ENCODE results near the gene SAXO1.
"Not testable (repeated sequence)": the region's sequence is repeated elsewhere in the genome, so short reads cannot be mapped to it uniquely, and the experiment has no call there.

Gene SAXO1

GRCh38 chr9:19028835-19029451 lies 4.1 kb downstream of the SAXO1 start:
- H3K9me3 ChIP-seq (ENCODE audit: control insufficient read depth, low read depth, low read length) = no peaks in the 10 kb centered on the region
- H3K27ac ChIP-seq (ENCODE audit: low read length) = no peak overlapping the region
- H3K36me3 ChIP-seq (ENCODE audit: control insufficient read depth, low read depth, low read length) = no peaks in the 10 kb centered on the region
- H3K9ac ChIP-seq (ENCODE audit: low read length) = no peak overlapping the region
- H3K4me3 ChIP-seq (ENCODE audit: low read length) = no peak overlapping the region
- no peaks in the 10 kb centered on the region for H3K4me1 ChIP-seq (ENCODE audit: control insufficient read depth, low read depth, low read length)
- H3K27me3 ChIP-seq (ENCODE audit: control insufficient read depth, insufficient read depth, low read length) = no peaks in the 10 kb centered on the region

GRCh38 chr9:19027825-19028224 lies 5.2 kb downstream of the SAXO1 start:
- Histone ChIP-seq H3K4me1 (ENCODE audit: control insufficient read depth, low read depth, low read length) (no peaks in the 10 kb centered on the region), H3K9me3 (ENCODE audit: control insufficient read depth, low read depth, low read length) (no peaks in the 10 kb centered on the region), H3K27me3 (ENCODE audit: control insufficient read depth, insufficient read depth, low read length) (no peaks in the 10 kb centered on the region), H3K4me3 (ENCODE audit: low read length) (no peak overlapping the region), H3K27ac (ENCODE audit: low read length) (no peak overlapping the region), H3K36me3 (ENCODE audit: control insufficient read depth, low read depth, low read length) (no peaks in the 10 kb centered on the region), H3K9ac (ENCODE audit: low read length) (no peak overlapping the region)

- H3K27me3 ChIP-seq (ENCODE audit: control insufficient read depth, insufficient read depth, low read length) = no peaks in the 10 kb centered on the region
- H3K4me1 ChIP-seq (ENCODE audit: control insufficient read depth, low read depth, low read length) = no peaks in the 10 kb centered on the region
- no peak overlapping the region for H3K9ac ChIP-seq (ENCODE audit: low read length)
- no peak overlapping the region for H3K4me3 ChIP-seq (ENCODE audit: low read length)
- no peaks in the 10 kb centered on the region for H3K36me3 ChIP-seq (ENCODE audit: control insufficient read depth, low read depth, low read length)
- H3K9me3 ChIP-seq (ENCODE audit: control insufficient read depth, low read depth, low read length) = no peaks in the 10 kb centered on the region
- H3K27ac ChIP-seq (ENCODE audit: low read length) = no peak overlapping the region
These were observed 6.6 kb downstream of the SAXO1 start for GRCh38 chr9:19026375-19026774.

- H3K4me1 ChIP-seq (ENCODE audit: control insufficient read depth, low read depth, low read length) = no peaks in the 10 kb centered on the region
- H3K36me3 ChIP-seq (ENCODE audit: control insufficient read depth, low read depth, low read length) = no peaks in the 10 kb centered on the region
- H3K27me3 ChIP-seq (ENCODE audit: control insufficient read depth, insufficient read depth, low read length) = no peaks in the 10 kb centered on the region
- no peak overlapping the region for H3K4me3 ChIP-seq (ENCODE audit: low read length)
- no peak overlapping the region for H3K27ac ChIP-seq (ENCODE audit: low read length)
- no peaks in the 10 kb centered on the region for H3K9me3 ChIP-seq (ENCODE audit: control insufficient read depth, low read depth, low read length)
- no peak overlapping the region for H3K9ac ChIP-seq (ENCODE audit: low read length)
These were observed 9.9 kb downstream of the SAXO1 start for GRCh38 chr9:19023078-19023477.

GRCh38 chr9:19022206-19022605 lies 10.8 kb downstream of the SAXO1 start:
- H3K36me3 ChIP-seq (ENCODE audit: control insufficient read depth, low read depth, low read length) = no peaks in the 10 kb centered on the region

GRCh38 chr9:19021649-19022048 lies 11.4 kb downstream of the SAXO1 start:
- not testable (repeated sequence) for H3K36me3 ChIP-seq (ENCODE audit: control insufficient read depth, low read depth, low read length); H3K4me1 ChIP-seq (ENCODE audit: control insufficient read depth, low read depth, low read length); H3K27me3 ChIP-seq (ENCODE audit: control insufficient read depth, insufficient read depth, low read length); H3K9ac ChIP-seq (ENCODE audit: low read length); H3K4me3 ChIP-seq (ENCODE audit: low read length); H3K27ac ChIP-seq (ENCODE audit: low read length); H3K9me3 ChIP-seq (ENCODE audit: control insufficient read depth, low read depth, low read length)

More at GRCh38 chr9:19022206-19022605, 10.8 kb downstream of the SAXO1 start:
- H3K9me3 ChIP-seq (ENCODE audit: control insufficient read depth, low read depth, low read length) = no peaks in the 10 kb centered on the region
- no peaks in the 10 kb centered on the region for H3K4me1 ChIP-seq (ENCODE audit: control insufficient read depth, low read depth, low read length)
- no peak overlapping the region for H3K27ac ChIP-seq (ENCODE audit: low read length)
- H3K27me3 ChIP-seq (ENCODE audit: control insufficient read depth, insufficient read depth, low read length) = no peaks in the 10 kb centered on the region
- H3K9ac ChIP-seq (ENCODE audit: low read length) = no peak overlapping the region
- no peak overlapping the region for H3K4me3 ChIP-seq (ENCODE audit: low read length)

- no peaks in the 10 kb centered on the region for H3K27me3 ChIP-seq (ENCODE audit: control insufficient read depth, insufficient read depth, low read length)
- no peaks in the 10 kb centered on the region for H3K9me3 ChIP-seq (ENCODE audit: control insufficient read depth, low read depth, low read length)
- H3K4me3 ChIP-seq (ENCODE audit: low read length) = no peak overlapping the region
- H3K9ac ChIP-seq (ENCODE audit: low read length) = no peak overlapping the region
- H3K27ac ChIP-seq (ENCODE audit: low read length) = no peak overlapping the region
- H3K4me1 ChIP-seq (ENCODE audit: control insufficient read depth, low read depth, low read length) = no peaks in the 10 kb centered on the region
- no peaks in the 10 kb centered on the region for H3K36me3 ChIP-seq (ENCODE audit: control insufficient read depth, low read depth, low read length)
These were observed 12.0 kb downstream of the SAXO1 start for GRCh38 chr9:19020886-19021455.

GRCh38 chr9:19018201-19018600 lies 14.8 kb downstream of the SAXO1 start:
- no peak overlapping the region for H3K9ac ChIP-seq (ENCODE audit: low read length)
- no peaks in the 10 kb centered on the region for H3K9me3 ChIP-seq (ENCODE audit: control insufficient read depth, low read depth, low read length)
- H3K36me3 ChIP-seq (ENCODE audit: control insufficient read depth, low read depth, low read length) = no peaks in the 10 kb centered on the region
- H3K27ac ChIP-seq (ENCODE audit: low read length) = no peak overlapping the region
- H3K27me3 ChIP-seq (ENCODE audit: control insufficient read depth, insufficient read depth, low read length) = no peaks in the 10 kb centered on the region
- no peaks in the 10 kb centered on the region for H3K4me1 ChIP-seq (ENCODE audit: control insufficient read depth, low read depth, low read length)
- no peak overlapping the region for H3K4me3 ChIP-seq (ENCODE audit: low read length)

- H3K9me3 ChIP-seq (ENCODE audit: control insufficient read depth, low read depth, low read length) = no peaks in the 10 kb centered on the region
- H3K4me1 ChIP-seq (ENCODE audit: control insufficient read depth, low read depth, low read length) = peaks cover 3% of the 10 kb centered on the region
- H3K27me3 ChIP-seq (ENCODE audit: control insufficient read depth, insufficient read depth, low read length) = no peaks in the 10 kb centered on the region
- H3K27ac ChIP-seq (ENCODE audit: low read length) = no peak overlapping the region
- no peaks in the 10 kb centered on the region for H3K36me3 ChIP-seq (ENCODE audit: control insufficient read depth, low read depth, low read length)
- H3K4me3 ChIP-seq (ENCODE audit: low read length) = no peak overlapping the region
- no peak overlapping the region for H3K9ac ChIP-seq (ENCODE audit: low read length)
These were observed 23.5 kb downstream of the SAXO1 start for GRCh38 chr9:19009391-19009965.

- Histone ChIP-seq H3K9ac (ENCODE audit: low read length) (no peak overlapping the region), H3K9me3 (ENCODE audit: control insufficient read depth, low read depth, low read length) (no peaks in the 10 kb centered on the region), H3K36me3 (ENCODE audit: control insufficient read depth, low read depth, low read length) (no peaks in the 10 kb centered on the region), H3K27me3 (ENCODE audit: control insufficient read depth, insufficient read depth, low read length) (no peaks in the 10 kb centered on the region), H3K4me1 (ENCODE audit: control insufficient read depth, low read depth, low read length) (no peaks in the 10 kb centered on the region), H3K4me3 (ENCODE audit: low read length) (no peak overlapping the region), H3K27ac (ENCODE audit: low read length) (no peak overlapping the region)
These were observed 32.9 kb downstream of the SAXO1 start for GRCh38 chr9:19000133-19000532.

- Histone ChIP-seq H3K4me1 (ENCODE audit: control insufficient read depth, low read depth, low read length) (peaks cover 4% of the 10 kb centered on the region), H3K9me3 (ENCODE audit: control insufficient read depth, low read depth, low read length) (no peaks in the 10 kb centered on the region)
These were observed 33.7 kb downstream of the SAXO1 start for GRCh38 chr9:18999173-18999785.

GRCh38 chr9:18997151-18997550 lies 35.9 kb downstream of the SAXO1 start:
- Histone ChIP-seq H3K27ac (ENCODE audit: low read length) (no peak overlapping the region), H3K4me3 (ENCODE audit: low read length) (no peak overlapping the region), H3K9me3 (ENCODE audit: control insufficient read depth, low read depth, low read length) (no peaks in the 10 kb centered on the region), H3K9ac (ENCODE audit: low read length) (no peak overlapping the region), H3K36me3 (ENCODE audit: control insufficient read depth, low read depth, low read length) (no peaks in the 10 kb centered on the region), H3K27me3 (ENCODE audit: control insufficient read depth, insufficient read depth, low read length) (no peaks in the 10 kb centered on the region), H3K4me1 (ENCODE audit: control insufficient read depth, low read depth, low read length) (peaks cover 4% of the 10 kb centered on the region)

More at GRCh38 chr9:18999173-18999785, 33.7 kb downstream of the SAXO1 start:
- Histone ChIP-seq H3K4me3 (ENCODE audit: low read length) (no peak overlapping the region), H3K36me3 (ENCODE audit: control insufficient read depth, low read depth, low read length) (no peaks in the 10 kb centered on the region), H3K27me3 (ENCODE audit: control insufficient read depth, insufficient read depth, low read length) (no peaks in the 10 kb centered on the region), H3K9ac (ENCODE audit: low read length) (no peak overlapping the region), H3K27ac (ENCODE audit: low read length) (no peak overlapping the region)

Data from iPS-18a (cell line).